K562 (cell line): ENCODE measurements around the gene EML5. TPM values are rescaled to one million over a fixed set of nuclear protein-coding genes. Genes with fewer than 3 reads are reported as not detected.
A peak's percentile ranks its signal among the peaks of the same experiment; 100 is the strongest.

Source experiments
- ATAC-seq: fragments of 200-7000 bp; cut with Tn5 transposase; 3 replicates; pipeline ENCODE4 v1.9.1; 2020; ENCODE audit warnings: moderate library complexity
- Bru-seq: library from RNA; stranded (reverse); fragments of 400-500 nt; gene quantifications from one replicate; lab custom pipeline; 2021; lab: Mats Ljungman, UMichigan
- BruChase-seq, 2 experiments: library from RNA; stranded (reverse); fragments of 400-500 nt; gene quantifications; one replicate each; lab custom pipeline; 2021; lab: Mats Ljungman, UMichigan
- BruUV-seq: library from RNA; stranded (reverse); fragments of 400-500 nt; replicated peaks from 2 replicates; lab custom pipeline; 2021; lab: Mats Ljungman, UMichigan
- CTCF ChIA-PET: fragments of 300-600 bp; formaldehyde crosslinking; extraction: SDS; loops from one replicate; lab custom pipeline; 2021; ENCODE audit warnings: low intra/inter-chr PET ratio; lab: Yijun Ruan, JAX
- POLR2A ChIA-PET: fragments of 300-600, 350-650 bp; sonication (Branson Sonifier 250); formaldehyde crosslinking; extraction: SDS; loops from one replicate; lab custom pipeline; 2021; ENCODE audit warnings: antibody characterized with exemption, inconsistent platforms; lab: Yijun Ruan, JAX
- DNase-seq, 4 experiments: peaks; one replicate each; pipeline versions ENCODE4 v3.0.0 to v3.0.0-alpha.2; 2011 to 2018; ENCODE audit warnings: low spot score in 3 of 4, mixed read lengths in 3 of 4; ENCODE audit errors: extremely low read depth in 1 of 4
- FAIRE-seq: peaks from 2 replicates; lab custom pipeline; 2011; peaks lifted over from hg19 to GRCh38; lab: Jason Lieb, UNC
- H2AFZ ChIP-seq: 2 replicates; pipeline ENCODE4 v1.6.0; 2011; ENCODE audit warnings: low read depth, low read length, control low read depth, inconsistent platforms
- H3K27ac ChIP-seq: fragments of 200-600 bp; 3 replicates; pipeline ENCODE4 v1.8.0; 2011; ENCODE audit warnings: low read depth, mild to moderate bottlenecking, control low read depth, inconsistent platforms, low read length, moderate library complexity, mixed read lengths; ENCODE audit errors: extremely low read depth
- H3K27me3 ChIP-seq, 2 experiments: fragments of 300-600 bp in 1 of 2; 2 replicates in 1 of 2; 3 replicates in 1 of 2; pipeline versions ENCODE4 v1.6.0 to v1.8.0; 2011; ENCODE audit warnings: inconsistent platforms in 2 of 2, low read length in 2 of 2, mild to moderate bottlenecking in 1 of 2, mixed read lengths in 1 of 2, moderate library complexity in 1 of 2; ENCODE audit not compliant: control insufficient read depth in 2 of 2, insufficient read depth in 2 of 2
- H3K36me3 ChIP-seq: fragments of 300-600 bp; 3 replicates; pipeline ENCODE4 v1.8.0; 2011; ENCODE audit warnings: mild to moderate bottlenecking, low read length, inconsistent platforms; ENCODE audit not compliant: control insufficient read depth, insufficient read depth
- H3K4me1 ChIP-seq, 2 experiments: fragments of 200-600 bp in 1 of 2; replicated peaks in 1 of 2; 2 replicates in 1 of 2; 3 replicates in 1 of 2; pipeline versions ENCODE4 v1.5.1 to v1.8.0; 2011; ENCODE audit warnings: inconsistent platforms in 2 of 2, low read length in 2 of 2, mild to moderate bottlenecking in 1 of 2, mixed read lengths in 1 of 2, moderate library complexity in 1 of 2; ENCODE audit not compliant: control insufficient read depth in 2 of 2, insufficient read depth in 2 of 2
- H3K4me2 ChIP-seq: 2 replicates; pipeline ENCODE4 v1.6.1; 2011; ENCODE audit warnings: low read length, control low read depth, inconsistent platforms, mixed read lengths; ENCODE audit not compliant: insufficient read depth
- H3K4me3 ChIP-seq: fragments of 200-600 bp; sonication (generic), shearing (Covaris generic); 2 replicates; pipeline ENCODE4 v1.5.1; 2016; ENCODE audit warnings: control low read depth, inconsistent platforms
- H3K79me2 ChIP-seq: fragments of 200-600 bp; 3 replicates; pipeline ENCODE4 v1.8.0; 2011; ENCODE audit warnings: low read length, inconsistent platforms; ENCODE audit not compliant: control insufficient read depth, insufficient read depth
- H3K9ac ChIP-seq, 2 experiments: 2 replicates each; pipeline versions ENCODE4 v1.6.0 to v1.6.1; 2011; ENCODE audit warnings: low read depth in 2 of 2, low read length in 2 of 2, control low read depth in 1 of 2, inconsistent platforms in 1 of 2, mild to moderate bottlenecking in 1 of 2, mixed read lengths in 1 of 2; ENCODE audit not compliant: insufficient read depth in 1 of 2
- H3K9me1 ChIP-seq: one replicate; pipeline ENCODE4 v1.6.0; 2011; ENCODE audit warnings: inconsistent platforms, mild to moderate bottlenecking, low read length, moderate library complexity; ENCODE audit not compliant: control insufficient read depth, insufficient read depth
- H3K9me3 ChIP-seq: replicated peaks from 2 replicates; pipeline ENCODE4 v1.5.1; 2011; ENCODE audit warnings: low read depth, low read length, inconsistent platforms; ENCODE audit not compliant: control insufficient read depth, insufficient read depth
- H4K20me1 ChIP-seq: replicated peaks from 2 replicates; pipeline ENCODE4 v1.6.1; 2011; ENCODE audit warnings: low read length, inconsistent platforms, mixed read lengths; ENCODE audit not compliant: control insufficient read depth, insufficient read depth
- CBX5 ChIP-seq: IDR thresholded peaks from 2 replicates; pipeline ENCODE4 v1.6.1; 2014; ENCODE audit warnings: low read depth, borderline replicate concordance
- GATA2 ChIP-seq: sonication (generic); formaldehyde crosslinking; IDR thresholded peaks from 2 replicates; pipeline ENCODE4 v1.4.0; 2020; ENCODE audit warnings: mild to moderate bottlenecking, missing genetic modification reagents
- HCFC1 ChIP-seq: IDR thresholded peaks from 2 replicates; pipeline ENCODE4 v1.6.1; 2012; ENCODE audit warnings: low read depth, low read length, improper control_type of control experiment
- IRF2 ChIP-seq: sonication (generic); formaldehyde crosslinking; IDR thresholded peaks from 2 replicates; pipeline ENCODE4 v1.8.1; 2022; ENCODE audit warnings: mild to moderate bottlenecking, missing genetic modification reagents
- MEF2A ChIP-seq: IDR thresholded peaks from 2 replicates; pipeline ENCODE4 v1.6.1; 2011; ENCODE audit warnings: low read depth, mild to moderate bottlenecking, low read length, moderate library complexity; ENCODE audit not compliant: control insufficient read depth
- MIER1 ChIP-seq: fragments of 450-650 bp; IDR thresholded peaks from 2 replicates; pipeline ENCODE4 v1.6.1; 2016; ENCODE audit warnings: antibody characterized with exemption, mild to moderate bottlenecking, low read depth
- NFE2 ChIP-seq: IDR thresholded peaks from 2 replicates; pipeline ENCODE4 v1.6.1; 2014; ENCODE audit warnings: antibody characterized with exemption, low read depth
- NR1H2 ChIP-seq: sonication (generic); formaldehyde crosslinking; IDR thresholded peaks from 2 replicates; pipeline ENCODE4 v1.4.0; 2020; ENCODE audit warnings: mild to moderate bottlenecking, missing genetic modification reagents
- NR4A1 ChIP-seq, 2 experiments: fragments of 250-450 bp in 1 of 2; fragments of 450-650 bp in 1 of 2; sonication (Bioruptor Pico) in 1 of 2; IDR thresholded peaks; 2 replicates each; pipeline versions ENCODE4 v1.4.0 to v1.6.1; 2016 to 2020; ENCODE audit warnings: mild to moderate bottlenecking in 2 of 2, missing compliant biosample characterization in 1 of 2, missing genetic modification characterization in 1 of 2, moderate library complexity in 1 of 2
- PHF8 ChIP-seq: fragments of 200-600 bp; sonication (generic); IDR thresholded peaks from 2 replicates; pipeline ENCODE4 v1.6.1; 2012; ENCODE audit warnings: mixed run types, mild to moderate bottlenecking, inconsistent platforms, low read length, moderate library complexity, borderline replicate concordance
- TBL1XR1 ChIP-seq, 2 experiments: IDR thresholded peaks; 2 replicates each; pipeline ENCODE4 v1.6.1; 2012; ENCODE audit warnings: improper control_type of control experiment in 2 of 2, low read length in 2 of 2, mild to moderate bottlenecking in 1 of 2
- TRIM28 ChIP-seq: fragments of 450-650 bp; IDR thresholded peaks from 2 replicates; pipeline ENCODE4 v1.6.1; 2017
- ZC3H8 ChIP-seq: fragments of 450-650 bp; IDR thresholded peaks from 2 replicates; pipeline ENCODE4 v1.6.1; 2017
- ZKSCAN8 ChIP-seq: fragments of 200-800 bp; sonication (Bioruptor generic); IDR thresholded peaks from 2 replicates; pipeline ENCODE4 v1.6.1; 2016; ENCODE audit warnings: missing genetic modification characterization, missing compliant biosample characterization
- ZNF133 ChIP-seq: fragments of 250-450 bp; sonication (Bioruptor Pico); IDR thresholded peaks from 2 replicates; pipeline ENCODE4 v1.4.0; 2020; ENCODE audit warnings: mild to moderate bottlenecking
- ZNF551 ChIP-seq: fragments of 250-450 bp; sonication (Bioruptor Pico); IDR thresholded peaks from 2 replicates; pipeline ENCODE4 v1.5.0; 2021; ENCODE audit warnings: mild to moderate bottlenecking, moderate library complexity
- ZNF644 ChIP-seq: fragments of 200-800 bp; sonication (Bioruptor generic); IDR thresholded peaks from 2 replicates; pipeline ENCODE4 v1.6.1; 2016; ENCODE audit warnings: low read depth, missing genetic modification characterization, missing compliant biosample characterization
- WGBS: fragments of 100-300 bp; shearing (Covaris generic); methylation state at CpG from one replicate; pipeline ENCODE4 v1.1.6; 2016; ENCODE audit warnings: low coverage, mixed read lengths; ENCODE audit not compliant: insufficient coverage; ENCODE audit errors: missing lambda C conversion rate; 5-methylcytosine and 5-hydroxymethylcytosine counted together
- in situ Hi-C: fragments of 300-500 bp; cut with MboI; formaldehyde crosslinking; loops from 4 replicates; pipeline ENCODE4 v1.15.0; 2018; ENCODE audit warnings: inconsistent platforms, mixed read lengths
- intact Hi-C: fragments of 100-400 bp; cut with micrococcal nuclease; formaldehyde crosslinking; loops from 2 replicates; pipeline ENCODE4 v1.14.2; 2022
- long read RNA-seq, 3 experiments: library from polyadenylated mRNA in 2 of 3; library from RNA in 1 of 3; unstranded in 2 of 3; stranded (forward) in 1 of 3; transcript quantifications; one replicate each; pipeline ENCODE4 v2.0.0, GENCODE V29; 2019 to 2022
- polyA minus RNA-seq, 3 experiments: library from RNA; depleted of rRNA, polyadenylated mRNA; stranded (reverse); fragments of >200 nt; gene quantifications; 2 replicates each; pipeline ENCODE4 v1.2.3, GENCODE V29; 2011
- polyA plus RNA-seq, 8 experiments: library from polyadenylated mRNA; depleted of rRNA in 4 of 8; stranded (reverse) in 5 of 8; unstranded in 3 of 8; fragments of >200 nt; fragmentation: Nextera tagmentation in 2 of 8; fragmentation: Illumina TruSeq in 1 of 8; extraction: Ambion mirVana in 2 of 8; extraction: Trizol in 1 of 8; gene quantifications; 2 replicates each; pipeline versions ENCODE4 v1.2.1 to v1.2.3, GENCODE V29; 2011 to 2014; ENCODE audit warnings: inconsistent platforms in 1 of 8, missing spikeins in 1 of 8
- total RNA-seq, 7 experiments: library from RNA; depleted of rRNA in 6 of 7; stranded (reverse); fragments of >200 nt in 6 of 7; fragmentation: Illumina TruSeq in 2 of 7; extraction: Trizol in 2 of 7; gene quantifications; 2 replicates each; pipeline versions ENCODE4 v1.2.1 to v1.2.3, GENCODE V29; 2011 to 2021; ENCODE audit warnings: low replicate concordance in 1 of 7
- TF ChIP-seq, protein P1 (sequence below): fragments of 250-450 bp; sonication (Bioruptor Pico); IDR thresholded peaks from 2 replicates; pipeline ENCODE4 v1.4.0; 2020; ENCODE audit warnings: borderline replicate concordance

EML5 gene
- total RNA-seq (2011; cell fraction: chromatin; rRNA removed; ENCODE audit: low replicate concordance), result 0.28 and 0.67 TPM in 2 replicates
- total RNA-seq (2011; cell fraction: nucleolus; rRNA removed), result 0.13 and 0.33 TPM in 2 replicates
- total RNA-seq (2011; cell fraction: nucleoplasm; rRNA removed), result 0.23 and 0.51 TPM in 2 replicates
- total RNA-seq (2014; rRNA removed) (0.23 and 0.24 TPM in 2 replicates), total RNA-seq (2014; rRNA removed; fragmentation: Illumina TruSeq; extraction: Trizol) (0.29 TPM in 2 replicates), total RNA-seq (2015; rRNA removed; fragmentation: Illumina TruSeq; extraction: Trizol) (0.26 and 0.33 TPM in 2 replicates), total RNA-seq (2021) (0.18 and 0.22 TPM in 2 replicates), polyA plus RNA-seq (2011; rRNA removed) (0.15 and 0.17 TPM in 2 replicates), polyA plus RNA-seq (2014; fragmentation: Illumina TruSeq; extraction: Trizol) (0.04 and 0.19 TPM in 2 replicates), polyA plus RNA-seq (2014; fragmentation: Nextera tagmentation; extraction: Ambion mirVana) (under 1 TPM; 0.06 to 0.08 TPM), polyA plus RNA-seq (2014; rRNA removed) (0.27 and 0.34 TPM in 2 replicates), polyA minus RNA-seq (2011; rRNA and poly(A)+ RNA removed) (0.46 and 1.0 TPM in 2 replicates), Bru-seq, nascent RNA (percentile 25 among the genes with signal in this experiment), BruChase-seq, experiment 1, labeled RNA remaining after a 2-hour chase (percentile 32 among the genes with signal in this experiment), BruChase-seq, experiment 2, labeled RNA remaining after a 6-hour chase (percentile 32 among the genes with signal in this experiment)
- polyA plus RNA-seq (2011; cell fraction: cytosol; rRNA removed), result 0.03 and 0.07 TPM in 2 replicates
- polyA plus RNA-seq (2011; cell fraction: nucleus; rRNA removed), result 0.14 and 0.16 TPM in 2 replicates
- 0.14 and 0.32 TPM in 2 replicates for polyA plus RNA-seq (2012)
- polyA minus RNA-seq (2011; cell fraction: cytosol; rRNA and poly(A)+ RNA removed), result 0.36 TPM in 1 of 2 replicates, not detected in the other
- 0.40 and 0.56 TPM in 2 replicates for polyA minus RNA-seq (2011; cell fraction: nucleus; rRNA and poly(A)+ RNA removed)
- long read RNA-seq, experiment 1, partial matches to known transcripts, result 1 of 2 reads
- long read RNA-seq, experiment 1, other reads (novel, unspliced or antisense), result 1 of 2 reads
- long read RNA-seq, experiment 2, result 0 reads
- long read RNA-seq, experiment 3, result 0 reads

DNA sequence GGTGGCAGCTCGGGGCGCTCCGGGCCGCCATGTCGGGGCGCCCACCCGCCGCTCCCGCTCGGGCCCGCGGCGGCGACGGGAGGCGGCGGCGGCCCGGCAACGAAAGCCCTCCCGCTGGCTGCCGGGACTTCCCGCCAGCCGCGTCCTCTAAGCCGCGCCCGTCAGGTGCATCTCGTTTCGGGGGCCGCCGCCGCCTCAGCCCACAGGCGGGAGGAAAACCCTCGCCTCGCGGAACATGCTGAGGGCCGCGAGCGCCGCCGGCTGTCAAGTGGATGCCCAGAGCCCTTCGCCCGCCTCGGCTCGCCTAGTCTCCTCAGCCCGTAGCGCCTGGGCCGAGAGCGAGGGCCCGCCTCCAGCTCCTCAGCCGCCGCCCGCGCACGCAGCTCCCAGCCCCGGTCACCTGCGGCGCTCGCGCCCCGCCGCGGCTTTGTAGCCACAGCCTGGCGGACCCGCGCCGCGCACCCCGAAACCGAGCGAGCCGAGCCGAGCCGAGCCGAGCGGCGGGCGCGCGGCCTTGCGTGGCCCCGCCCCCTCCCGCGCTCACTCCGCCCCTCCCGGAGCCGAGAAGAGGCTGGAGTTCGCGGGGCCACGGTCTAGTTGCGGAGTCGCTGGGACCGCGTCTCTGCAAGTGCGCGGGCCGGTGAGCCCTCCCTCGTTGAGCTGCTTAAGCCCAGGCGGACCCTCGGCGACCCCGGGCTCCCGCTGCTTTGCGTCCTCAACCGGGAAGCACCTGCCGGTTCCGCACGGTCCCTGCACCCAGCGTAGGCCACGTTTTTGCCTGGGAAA lies at the start of gene EML5:
TSS of gene EML5 (minus strand) at position 481 of the 786 bp plus-strand sequence. CDS start at position 31, 450 bp downstream.
- peak within 1 kb of the TSS; percentile 83 for H2AFZ ChIP-seq
- DNase-seq (peak; percentile 69 to 84 (median 72)), FAIRE-seq (no peak), ATAC-seq (peak; percentile 99)
- H3K9ac ChIP-seq, result peak within 1 kb of the TSS; percentile 48 to 90; a peak in 3 of 4 replicates
- no peaks in the 10 kb centered on the region for H4K20me1 ChIP-seq
- H3K9me3 ChIP-seq, result no peaks in the 10 kb centered on the region
- no TSS peak for BruUV-seq
- WGBS, result 2% methylated on average over 13 of the region's 111 CpGs
- in situ Hi-C loops, result no loop called here
- CTCF ChIA-PET, result no interaction called here
- H3K4me3 ChIP-seq, result peak within 1 kb of the TSS; percentile 48
- POLR2A ChIA-PET, result interaction anchor here (1.0 kb wide), 1 partner anchor 37 kb away, joined by 3 read pairs; no protein-coding TSS in a partner anchor
- H3K4me1 ChIP-seq, result peaks cover 5 to 16% of the 10 kb centered on the region in 2 experiments; a peak in 4 of 5 replicates
- peaks cover 2 to 4% of the 10 kb centered on the region in 2 experiments; a peak in 2 of 5 replicates for H3K27me3 ChIP-seq
- no peaks in the 10 kb centered on the region for H3K79me2 ChIP-seq
- intact Hi-C loops, result loop anchor here (2.0 to 5.0 kb wide), 3 partner anchors 76 to 220 kb away; no protein-coding TSS in a partner anchor
- H3K4me2 ChIP-seq, result peak within 1 kb of the TSS; percentile 75
- no peaks in the 10 kb centered on the region for H3K9me1 ChIP-seq
- no peak within 1 kb of the TSS for H3K27ac ChIP-seq
- no peaks in the 10 kb centered on the region for H3K36me3 ChIP-seq
- TF ChIP-seq, protein P1, sequence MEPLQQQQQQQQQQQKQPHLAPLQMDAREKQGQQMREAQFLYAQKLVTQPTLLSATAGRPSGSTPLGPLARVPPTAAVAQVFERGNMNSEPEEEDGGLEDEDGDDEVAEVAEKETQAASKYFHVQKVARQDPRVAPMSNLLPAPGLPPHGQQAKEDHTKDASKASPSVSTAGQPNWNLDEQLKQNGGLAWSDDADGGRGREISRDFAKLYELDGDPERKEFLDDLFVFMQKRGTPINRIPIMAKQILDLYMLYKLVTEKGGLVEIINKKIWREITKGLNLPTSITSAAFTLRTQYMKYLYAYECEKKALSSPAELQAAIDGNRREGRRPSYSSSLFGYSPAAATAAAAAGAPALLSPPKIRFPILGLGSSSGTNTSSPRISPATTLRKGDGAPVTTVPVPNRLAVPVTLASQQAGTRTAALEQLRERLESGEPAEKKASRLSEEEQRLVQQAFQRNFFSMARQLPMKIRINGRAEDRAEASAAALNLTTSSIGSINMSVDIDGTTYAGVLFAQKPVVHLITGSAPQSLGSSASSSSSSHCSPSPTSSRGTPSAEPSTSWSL, result no peak
- no peak for TF ChIP-seq MIER1
- TF ChIP-seq PHF8, result peak; percentile 69; the same call in 1 of the 2 replicates
- no peak for TF ChIP-seq CBX5
- no peak for TF ChIP-seq ZKSCAN8 (CRISPR knock-in tag)
- no peak for TF ChIP-seq GATA2 (CRISPR knock-in tag)
- no peak for TF ChIP-seq ZNF551 (CRISPR knock-in tag)
- no peak for TF ChIP-seq NR1H2 (CRISPR knock-in tag)
- no peak for TF ChIP-seq TRIM28
- TF ChIP-seq NR4A1 (CRISPR knock-in tag; IDR thresholded peaks at IDR 0.05), result no peak
- no peak for TF ChIP-seq NR4A1 (tag; IDR thresholded peaks at IDR 0.05)
- TF ChIP-seq ZNF133 (CRISPR knock-in tag), result no peak
- no peak for TF ChIP-seq TBL1XR1 (IDR thresholded peaks at IDR 0.05; ENCODE audit: low read length in 2 of 2)
- no peak for TF ChIP-seq IRF2 (CRISPR knock-in tag)
- TF ChIP-seq NFE2, result no peak
- TF ChIP-seq ZC3H8, result no peak
- TF ChIP-seq ZNF644, result no peak
- no peak for TF ChIP-seq HCFC1
- TF ChIP-seq MEF2A, result no peak
